ENCODE data around the gene RNASE12.

RNASE12 gene

DNA sequence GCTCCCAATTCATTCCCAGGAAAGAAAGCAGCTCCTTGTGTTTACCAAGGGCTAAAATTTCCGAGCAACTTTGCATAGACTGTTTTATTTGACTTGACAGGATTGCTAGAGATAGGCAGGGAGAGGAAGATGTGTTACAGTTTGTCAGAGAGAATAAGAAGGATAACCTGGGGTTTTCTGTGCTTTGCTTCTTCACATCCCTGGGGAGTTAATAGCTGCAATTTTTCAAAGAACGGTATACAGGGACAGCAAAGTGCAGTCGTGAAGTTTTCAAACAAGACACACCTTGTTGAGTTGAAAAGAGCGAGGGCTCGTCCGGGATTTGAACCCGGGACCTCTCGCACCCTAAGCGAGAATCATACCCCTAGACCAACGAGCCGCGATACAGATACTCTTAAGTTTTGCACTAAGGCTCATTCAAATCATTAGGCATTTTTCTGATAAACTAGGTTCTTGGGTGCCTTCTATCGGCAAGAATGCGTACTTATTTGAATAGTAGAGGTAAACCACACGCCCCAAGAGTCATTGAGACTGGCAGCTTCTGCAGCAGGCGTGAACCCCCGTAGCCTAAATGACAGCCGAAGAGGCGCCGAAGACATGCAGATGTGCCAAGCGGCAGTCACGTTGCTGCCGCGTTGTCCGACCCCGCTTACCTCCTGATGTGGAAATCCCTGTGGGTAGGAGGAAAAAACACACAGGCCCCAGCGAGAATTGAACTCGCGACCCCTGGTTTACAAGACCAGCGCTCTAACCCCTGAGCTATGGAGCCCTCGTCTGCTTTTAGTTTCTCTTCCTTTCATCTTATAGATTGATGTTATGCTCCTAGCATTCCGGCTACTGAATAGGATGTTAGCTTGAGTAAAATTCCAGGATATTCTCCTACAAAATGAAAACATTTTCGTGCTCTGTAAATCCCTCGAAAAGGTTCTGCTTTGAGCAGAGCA lies 22.2 kb upstream of the RNASE12 start:
- DNase-seq (ENCODE audit: low read depth) = peak; percentile 99
- TF ChIP-seq, protein P1, sequence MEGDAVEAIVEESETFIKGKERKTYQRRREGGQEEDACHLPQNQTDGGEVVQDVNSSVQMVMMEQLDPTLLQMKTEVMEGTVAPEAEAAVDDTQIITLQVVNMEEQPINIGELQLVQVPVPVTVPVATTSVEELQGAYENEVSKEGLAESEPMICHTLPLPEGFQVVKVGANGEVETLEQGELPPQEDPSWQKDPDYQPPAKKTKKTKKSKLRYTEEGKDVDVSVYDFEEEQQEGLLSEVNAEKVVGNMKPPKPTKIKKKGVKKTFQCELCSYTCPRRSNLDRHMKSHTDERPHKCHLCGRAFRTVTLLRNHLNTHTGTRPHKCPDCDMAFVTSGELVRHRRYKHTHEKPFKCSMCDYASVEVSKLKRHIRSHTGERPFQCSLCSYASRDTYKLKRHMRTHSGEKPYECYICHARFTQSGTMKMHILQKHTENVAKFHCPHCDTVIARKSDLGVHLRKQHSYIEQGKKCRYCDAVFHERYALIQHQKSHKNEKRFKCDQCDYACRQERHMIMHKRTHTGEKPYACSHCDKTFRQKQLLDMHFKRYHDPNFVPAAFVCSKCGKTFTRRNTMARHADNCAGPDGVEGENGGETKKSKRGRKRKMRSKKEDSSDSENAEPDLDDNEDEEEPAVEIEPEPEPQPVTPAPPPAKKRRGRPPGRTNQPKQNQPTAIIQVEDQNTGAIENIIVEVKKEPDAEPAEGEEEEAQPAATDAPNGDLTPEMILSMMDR (IDR thresholded peaks at IDR 0.05; ENCODE audit: insufficient read depth, low read depth, low read length, missing control alignments) = peak; percentile 62
- peak overlapping the region; percentile 52 for H3K4me3 ChIP-seq (ENCODE audit: low read depth, low read length)

DNA sequence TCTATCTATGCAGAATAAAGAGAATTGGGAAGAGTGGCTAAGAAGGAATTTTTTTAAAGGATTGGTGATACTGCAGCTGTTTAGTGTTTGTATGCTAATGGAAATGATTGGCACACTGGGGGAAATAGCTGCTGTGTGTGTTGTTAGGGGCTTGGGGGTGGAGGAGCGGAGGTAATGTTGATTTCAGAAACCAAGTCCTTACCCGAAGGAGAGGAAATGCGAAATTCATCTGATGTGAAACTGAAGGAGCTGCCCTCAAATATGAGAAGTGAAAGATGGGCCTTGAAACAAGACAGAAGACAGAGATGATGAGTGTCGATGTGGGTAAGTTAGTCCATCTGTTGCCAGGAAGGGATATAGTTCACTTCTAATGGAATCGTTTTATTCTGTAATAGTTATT lies 21.2 kb upstream of the RNASE12 start:
- TF ChIP-seq, protein P1 (IDR thresholded peaks at IDR 0.05; ENCODE audit: insufficient read depth, low read depth, low read length, missing control alignments) = no peak
- H3K4me3 ChIP-seq (ENCODE audit: low read depth, low read length) = peak overlapping the region; percentile 30
- peak; percentile 78 for DNase-seq (ENCODE audit: low read depth)

- DNase-seq (ENCODE audit: low read depth) = no peak
- H3K4me3 ChIP-seq (ENCODE audit: low read depth, low read length) = no peak overlapping the region
- TF ChIP-seq, protein P1 (IDR thresholded peaks at IDR 0.05; ENCODE audit: insufficient read depth, low read depth, low read length, missing control alignments) = no peak
These were observed 20.1 kb upstream of the RNASE12 start for GRCh38 chr14:20611277-20611676.

GRCh38 chr14:20610002-20610765 lies 19.0 kb upstream of the RNASE12 start:
- TF ChIP-seq, protein P1 (IDR thresholded peaks at IDR 0.05; ENCODE audit: insufficient read depth, low read depth, low read length, missing control alignments) = no peak
- DNase-seq (ENCODE audit: low read depth) = peak; percentile 85
- H3K4me3 ChIP-seq (ENCODE audit: low read depth, low read length) = peak overlapping the region; percentile 76

DNA sequence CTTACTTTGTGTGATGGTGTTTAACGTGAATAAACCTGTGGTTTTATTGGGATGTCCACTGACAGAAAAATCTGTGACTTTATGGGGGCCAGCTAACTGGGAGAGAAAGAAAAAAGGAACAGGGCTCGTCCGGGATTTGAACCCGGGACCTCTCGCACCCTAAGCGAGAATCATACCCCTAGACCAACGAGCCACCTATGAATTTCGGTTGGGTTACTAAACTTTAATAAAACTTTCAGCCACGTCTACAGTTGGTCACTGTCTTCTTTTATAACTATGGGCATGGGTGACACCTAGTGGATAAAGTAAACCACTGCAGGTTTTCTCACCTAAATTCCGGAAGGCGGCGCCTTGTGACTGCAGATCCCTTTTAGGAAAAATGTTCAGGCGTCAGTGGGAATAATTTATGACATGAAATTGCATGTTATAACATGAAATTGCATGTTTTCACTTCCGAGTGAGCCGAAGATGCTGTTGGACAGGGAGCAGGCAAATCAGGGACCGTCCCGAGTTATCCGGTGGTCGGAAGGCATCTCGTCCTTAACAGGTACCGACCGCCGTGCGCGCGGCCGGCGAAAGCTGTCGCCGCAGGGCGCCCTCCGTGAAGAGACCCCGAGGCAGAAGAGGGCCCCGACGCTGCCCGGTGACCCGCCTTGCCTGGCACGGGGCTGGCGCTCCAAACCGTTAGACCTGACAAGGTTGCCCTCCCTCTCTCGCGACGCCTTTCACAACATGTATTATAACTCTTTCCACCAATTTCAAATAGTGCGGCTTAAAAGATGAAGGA lies 18.2 kb upstream of the RNASE12 start:
- TF ChIP-seq, protein P1 (IDR thresholded peaks at IDR 0.05; ENCODE audit: insufficient read depth, low read depth, low read length, missing control alignments) = peak; percentile 85
- H3K4me3 ChIP-seq (ENCODE audit: low read depth, low read length) = peak overlapping the region; percentile 76
- peak; percentile 90 for DNase-seq (ENCODE audit: low read depth)

DNA sequence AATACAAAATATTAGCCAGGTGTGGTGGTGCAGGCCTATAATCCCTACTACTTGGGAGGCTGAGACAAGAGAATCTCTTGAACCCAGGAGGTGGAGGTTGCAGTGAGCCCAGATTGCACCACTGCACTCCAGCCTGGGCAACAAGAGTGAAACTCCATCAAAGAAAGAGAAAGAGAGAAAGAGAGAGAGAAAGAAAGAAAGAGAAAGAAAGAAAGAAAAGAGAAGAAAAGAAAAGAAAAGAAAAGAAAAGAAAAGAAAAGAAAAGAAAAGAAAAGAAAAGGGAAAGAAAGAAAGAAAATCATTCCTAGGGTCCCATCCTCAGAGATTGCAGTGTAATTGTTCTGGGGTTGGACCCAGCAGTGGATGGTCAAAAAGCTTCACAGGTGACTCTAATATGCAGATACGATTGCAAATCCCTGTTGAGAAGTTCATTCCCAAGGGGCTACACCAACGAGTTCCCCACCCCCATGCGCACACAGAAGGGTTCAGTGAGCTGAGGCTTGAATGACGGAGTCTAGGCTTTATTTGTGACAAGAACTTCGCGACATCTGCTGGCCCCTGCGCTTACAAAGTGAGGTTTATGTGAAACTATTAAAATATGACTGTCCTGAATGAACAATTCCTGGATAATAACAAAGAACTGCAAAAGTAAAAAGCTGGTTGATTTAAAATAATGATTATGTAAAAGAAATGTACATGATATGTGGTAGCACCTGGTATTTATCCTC lies 17.4 kb upstream of the RNASE12 start:
- TF ChIP-seq, protein P1 (IDR thresholded peaks at IDR 0.05; ENCODE audit: insufficient read depth, low read depth, low read length, missing control alignments) = no peak
- H3K4me3 ChIP-seq (ENCODE audit: low read depth, low read length) = no peak overlapping the region
- peak; percentile 30 for DNase-seq (ENCODE audit: low read depth)

Measured in GM12865 (cell line).